22Rv1 (cell line): ENCODE data around the gene BUD23.
A peak's percentile ranks its signal among the peaks of the same experiment; 100 is the strongest.
"Not testable (repeated sequence)": the region's sequence is repeated elsewhere in the genome, so short reads cannot be mapped to it uniquely, and the experiment has no call there.

ENCODE experiments used
- H3K27ac ChIP-seq: fragments of 450-650 bp; 2 replicates; pipeline ENCODE4 v1.5.1; 2017
- ZFX ChIP-seq: fragments of 450-650 bp; IDR thresholded peaks from 2 replicates; pipeline ENCODE4 v1.6.1; 2017; ENCODE audit warnings: antibody characterized with exemption, borderline replicate concordance
- TF ChIP-seq, protein P1 (sequence below): fragments of 450-650 bp; IDR thresholded peaks from 2 replicates; pipeline ENCODE4 v1.5.1; 2017; ENCODE audit warnings: mild to moderate bottlenecking

The BUD23 gene

DNA sequence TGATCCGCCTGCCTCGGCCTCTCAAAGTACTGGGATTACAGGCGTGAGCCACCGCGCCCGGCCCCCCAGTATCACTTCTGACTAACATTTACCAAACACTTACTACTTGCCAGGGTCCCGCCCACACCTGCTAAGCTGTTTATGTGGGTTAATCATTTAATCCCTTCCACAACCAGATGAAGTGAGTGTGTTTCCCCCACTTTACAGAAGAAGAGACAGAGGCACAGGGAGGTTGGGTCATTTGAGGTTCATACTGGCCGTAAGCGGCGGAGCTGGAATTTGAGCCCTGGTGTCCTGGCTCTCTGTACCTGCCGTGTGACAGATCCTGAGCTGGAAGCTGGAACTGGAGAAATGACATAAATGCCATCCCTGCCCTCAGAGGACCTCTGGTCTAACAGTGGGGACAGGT, 30.9 kb upstream of the BUD23 start:
- H3K27ac ChIP-seq, result no peak overlapping the region
- TF ChIP-seq ZFX, result no peak
- TF ChIP-seq, protein P1, sequence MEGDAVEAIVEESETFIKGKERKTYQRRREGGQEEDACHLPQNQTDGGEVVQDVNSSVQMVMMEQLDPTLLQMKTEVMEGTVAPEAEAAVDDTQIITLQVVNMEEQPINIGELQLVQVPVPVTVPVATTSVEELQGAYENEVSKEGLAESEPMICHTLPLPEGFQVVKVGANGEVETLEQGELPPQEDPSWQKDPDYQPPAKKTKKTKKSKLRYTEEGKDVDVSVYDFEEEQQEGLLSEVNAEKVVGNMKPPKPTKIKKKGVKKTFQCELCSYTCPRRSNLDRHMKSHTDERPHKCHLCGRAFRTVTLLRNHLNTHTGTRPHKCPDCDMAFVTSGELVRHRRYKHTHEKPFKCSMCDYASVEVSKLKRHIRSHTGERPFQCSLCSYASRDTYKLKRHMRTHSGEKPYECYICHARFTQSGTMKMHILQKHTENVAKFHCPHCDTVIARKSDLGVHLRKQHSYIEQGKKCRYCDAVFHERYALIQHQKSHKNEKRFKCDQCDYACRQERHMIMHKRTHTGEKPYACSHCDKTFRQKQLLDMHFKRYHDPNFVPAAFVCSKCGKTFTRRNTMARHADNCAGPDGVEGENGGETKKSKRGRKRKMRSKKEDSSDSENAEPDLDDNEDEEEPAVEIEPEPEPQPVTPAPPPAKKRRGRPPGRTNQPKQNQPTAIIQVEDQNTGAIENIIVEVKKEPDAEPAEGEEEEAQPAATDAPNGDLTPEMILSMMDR, result no peak

DNA sequence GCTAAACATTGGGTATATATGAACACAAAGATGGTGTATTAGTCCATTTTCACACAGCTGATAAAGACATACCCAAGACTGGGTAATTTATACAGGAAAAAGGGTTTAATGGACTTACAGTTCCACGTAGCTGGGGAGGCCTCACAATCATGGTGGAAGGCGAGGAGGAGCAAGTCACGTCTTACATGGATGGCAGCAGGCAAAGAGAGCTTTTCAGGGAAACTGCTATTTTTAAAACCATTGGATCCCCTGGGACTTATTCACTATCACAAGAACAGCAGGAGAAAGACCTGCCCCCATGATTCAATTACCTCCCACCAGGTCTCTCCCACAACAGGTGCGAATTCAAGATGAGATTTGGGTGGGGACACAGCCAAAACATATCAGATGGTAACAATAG, 28.1 kb upstream of the BUD23 start:
- H3K27ac ChIP-seq, result not testable (repeated sequence)

- TF ChIP-seq, protein P1, result no peak
- no peak for TF ChIP-seq ZFX
- H3K27ac ChIP-seq, result no peak overlapping the region
Measured at GRCh38 chr7:73659983-73660382, 23.4 kb upstream of the BUD23 start.

DNA sequence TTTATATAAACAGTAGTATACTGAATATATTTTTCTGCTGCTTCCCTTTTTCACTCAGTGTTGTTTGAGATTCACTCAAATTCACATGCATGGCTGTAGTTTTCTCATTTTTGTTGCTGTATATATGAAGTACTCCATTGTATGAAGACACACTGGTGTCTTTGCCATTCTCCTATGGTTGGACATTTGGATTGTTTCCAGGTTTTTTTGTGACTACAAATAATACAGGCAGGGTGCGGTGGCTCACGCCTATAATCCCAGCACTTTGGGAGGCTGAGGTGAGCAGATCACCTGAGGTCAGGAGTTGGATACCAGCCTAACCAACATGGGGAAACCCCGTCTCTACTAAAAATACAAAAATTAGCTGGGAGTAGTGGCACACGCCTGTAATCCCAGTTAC, 22.8 kb upstream of the BUD23 start:
- H3K27ac ChIP-seq, result not testable (repeated sequence)

DNA sequence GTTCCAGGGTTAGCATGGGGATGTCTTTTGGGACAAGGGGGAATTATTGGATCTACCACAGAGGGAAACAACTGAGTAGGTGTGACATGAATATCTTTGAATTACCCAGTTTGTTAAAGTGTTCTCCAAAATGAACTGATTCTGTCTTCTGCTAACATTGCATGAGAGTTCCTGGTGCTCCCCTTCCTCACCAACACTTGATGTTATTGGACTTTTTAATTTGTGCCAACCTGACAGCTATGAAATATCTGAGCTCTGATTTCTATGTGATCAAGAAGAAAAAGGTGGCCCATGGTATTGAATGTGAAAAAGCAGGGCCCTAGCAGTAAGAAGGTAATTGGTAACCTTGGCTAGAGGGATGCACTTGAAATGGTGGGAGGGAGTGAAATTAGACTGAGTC, 20.4 kb upstream of the BUD23 start:
- no peak for TF ChIP-seq ZFX
- TF ChIP-seq, protein P1, result no peak
- H3K27ac ChIP-seq, result no peak overlapping the region

GRCh38 chr7:73667344-73668102, 15.9 kb upstream of the BUD23 start, which contains the start of gene VPS37D:
VPS37D (plus strand) TSS chr7:73667831; CDS start chr7:73667959, 128 bp downstream.
- H3K27ac ChIP-seq, result peak within 1 kb of the TSS; percentile 46
- TF ChIP-seq, protein P1, result peak; percentile 99
- TF ChIP-seq ZFX, result no peak

DNA sequence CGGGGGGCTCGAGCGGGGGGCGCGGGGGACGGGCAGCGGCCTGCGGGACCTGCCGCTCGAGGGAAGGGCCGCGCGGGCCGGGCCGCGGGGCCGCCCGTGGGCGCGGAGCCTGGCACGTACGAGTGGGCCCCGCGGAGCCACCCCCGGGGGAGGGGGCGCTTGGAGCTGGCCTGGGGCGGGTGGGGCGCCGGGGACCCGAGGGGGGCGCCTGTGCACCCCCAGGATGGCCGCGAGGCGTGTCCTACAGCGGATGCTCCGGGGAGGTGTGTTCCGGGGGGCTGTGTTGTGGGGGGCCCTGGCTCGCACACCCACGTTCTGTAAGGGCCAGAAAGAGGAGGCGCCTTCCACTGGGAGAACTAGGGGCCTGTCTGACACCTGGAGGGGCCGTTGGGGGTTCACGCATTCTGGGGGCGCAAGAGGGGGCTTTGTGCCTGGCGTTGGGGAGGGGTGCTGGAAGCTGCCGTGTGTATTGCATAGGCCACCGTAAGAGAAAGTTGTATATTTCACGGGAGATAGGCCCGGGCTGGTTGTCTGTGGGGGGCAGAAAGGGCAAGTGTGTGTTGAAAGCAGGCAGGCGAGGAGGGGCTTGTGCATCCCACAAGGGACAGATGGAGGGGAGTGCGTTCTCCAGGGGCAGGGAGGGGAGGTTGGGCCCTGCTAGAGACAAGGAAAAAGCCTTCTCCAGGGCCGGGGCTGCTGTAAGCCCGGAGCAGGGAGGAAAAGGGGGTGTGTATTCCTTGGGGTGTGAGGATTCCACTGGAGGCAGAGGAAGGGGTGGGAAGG, 15.1 kb upstream of the BUD23 start:
- no peak for TF ChIP-seq ZFX
- TF ChIP-seq, protein P1, result no peak
- H3K27ac ChIP-seq, result peak overlapping the region; percentile 46

GRCh38 chr7:73668886-73669230, 14.5 kb upstream of the BUD23 start:
- peak overlapping the region; percentile 46 for H3K27ac ChIP-seq
- TF ChIP-seq, protein P1, result no peak
- no peak for TF ChIP-seq ZFX
